ENCODE measurements around the gene SLFN13.

GRCh38 chr17:35468475-35468874 lies 19.9 kb upstream of the SLFN13 start:
- no peak for TF ChIP-seq CTCF (IDR thresholded peaks at IDR 0.05)
- TF ChIP-seq POLR2A (IDR thresholded peaks at IDR 0.05) = no peak

Data from body of pancreas (tissue), 4 donors.